ENCODE measurements around the gene IGSF22.

GRCh38 chr11:18765554-18765953 is 39.6 kb upstream of the IGSF22 start:
- TF ChIP-seq CTCF (optimal IDR thresholded peaks at IDR 0.05 in 1 of 3, IDR thresholded peaks at IDR 0.05 in 1 of 3, conservative IDR thresholded peaks at IDR 0.05 in 1 of 3; ENCODE audit: extremely low read depth in 1 of 3, insufficient read depth in 2 of 3, low read length in 3 of 3) (no peak), EZH2 (IDR thresholded peaks at IDR 0.05; ENCODE audit: low read length) (no peak)
